Mesenchymal stem cell (in vitro differentiated cells and primary cell): Measurements from ENCODE around the gene ASB1.

ENCODE experiments used
- DNase-seq: peaks from one replicate; pipeline ENCODE4 v3.0.0-alpha.2; 2013
- H2AFZ ChIP-seq: one replicate; pipeline ENCODE4 v1.6.1; 2013; ENCODE audit warnings: low read depth, mild to moderate bottlenecking, control low read depth, inconsistent platforms, low read length, moderate library complexity
- H2AK5ac ChIP-seq: 2 replicates; pipeline ENCODE4 v1.6.1; 2013; ENCODE audit warnings: low read length, moderate library complexity, mild to moderate bottlenecking, inconsistent platforms; ENCODE audit not compliant: severe bottlenecking
- H2BK120ac ChIP-seq: one replicate; pipeline ENCODE4 v1.6.1; 2013; ENCODE audit warnings: low read depth, mild to moderate bottlenecking, inconsistent platforms, low read length, moderate library complexity
- H2BK12ac ChIP-seq, 2 experiments: one replicate each; pipeline ENCODE4 v1.6.1; 2013; ENCODE audit warnings: inconsistent platforms in 2 of 2, low read length in 2 of 2, mild to moderate bottlenecking in 2 of 2, moderate library complexity in 2 of 2, control low read depth in 1 of 2
- H2BK15ac ChIP-seq: one replicate; pipeline ENCODE4 v1.6.1; 2013; ENCODE audit warnings: mild to moderate bottlenecking, low read depth, inconsistent platforms; ENCODE audit not compliant: poor library complexity, severe bottlenecking
- H2BK5ac ChIP-seq: 2 replicates; pipeline ENCODE4 v1.6.1; 2013; ENCODE audit warnings: low read depth, mild to moderate bottlenecking, low read length, control low read depth, inconsistent platforms; ENCODE audit not compliant: poor library complexity, severe bottlenecking
- H3K14ac ChIP-seq, 2 experiments: one replicate each; pipeline ENCODE4 v1.6.1; 2013; ENCODE audit warnings: inconsistent platforms in 2 of 2, low read length in 2 of 2, control low read depth in 1 of 2, mild to moderate bottlenecking in 1 of 2, moderate library complexity in 1 of 2
- H3K18ac ChIP-seq, 2 experiments: one replicate each; pipeline ENCODE4 v1.6.1; 2013; ENCODE audit warnings: inconsistent platforms in 2 of 2, low read length in 2 of 2, control low read depth in 1 of 2, low read depth in 1 of 2, mild to moderate bottlenecking in 1 of 2
- H3K23ac ChIP-seq, 2 experiments: one replicate each; pipeline ENCODE4 v1.6.1; 2013; ENCODE audit warnings: inconsistent platforms in 2 of 2, low read length in 2 of 2, mild to moderate bottlenecking in 2 of 2, moderate library complexity in 2 of 2, control low read depth in 1 of 2
- H3K27ac ChIP-seq: 2 replicates; pipeline ENCODE4 v1.5.1; 2013; ENCODE audit warnings: mild to moderate bottlenecking, moderate library complexity, low read length, control low read depth, inconsistent platforms; ENCODE audit not compliant: poor library complexity, severe bottlenecking
- H3K27me3 ChIP-seq, 2 experiments: 2 replicates each; pipeline versions ENCODE4 v1.6.1 to v1.7.0; 2013; ENCODE audit warnings: low read length in 2 of 2, mild to moderate bottlenecking in 2 of 2, moderate library complexity in 2 of 2, control low read depth in 1 of 2, inconsistent platforms in 1 of 2; ENCODE audit not compliant: control insufficient read depth in 1 of 2, insufficient read depth in 1 of 2
- H3K36me3 ChIP-seq, 2 experiments: 2 replicates each; pipeline versions ENCODE4 v1.6.1 to v1.7.0; 2013; ENCODE audit warnings: low read length in 2 of 2, control low read depth in 1 of 2, inconsistent platforms in 1 of 2, low read depth in 1 of 2, mild to moderate bottlenecking in 1 of 2; ENCODE audit not compliant: insufficient read depth in 2 of 2, control insufficient read depth in 1 of 2
- H3K4ac ChIP-seq, 2 experiments: one replicate each; pipeline ENCODE4 v1.6.1; 2013; ENCODE audit warnings: inconsistent platforms in 2 of 2, low read length in 2 of 2, mild to moderate bottlenecking in 2 of 2, moderate library complexity in 2 of 2, control low read depth in 1 of 2, low read depth in 1 of 2
- H3K4me1 ChIP-seq: 2 replicates; pipeline ENCODE4 v1.6.1; 2013; ENCODE audit warnings: low read depth, low read length, control low read depth; ENCODE audit not compliant: control insufficient read depth, insufficient read depth
- H3K4me2 ChIP-seq: 2 replicates; pipeline ENCODE4 v1.6.1; 2013; ENCODE audit warnings: low read length, mild to moderate bottlenecking, inconsistent platforms; ENCODE audit not compliant: poor library complexity, severe bottlenecking
- H3K4me3 ChIP-seq, 2 experiments: 2 replicates each; pipeline versions ENCODE4 v1.5.1 to v1.7.0; 2013; ENCODE audit warnings: low read length in 2 of 2, mild to moderate bottlenecking in 2 of 2, control low read depth in 1 of 2, low read depth in 1 of 2; ENCODE audit not compliant: insufficient read depth in 1 of 2
- H3K79me1 ChIP-seq: replicated peaks from 2 replicates; pipeline ENCODE4 v1.6.1; 2013; ENCODE audit warnings: mild to moderate bottlenecking, control low read depth, low read length, inconsistent platforms; ENCODE audit not compliant: poor library complexity, severe bottlenecking
- H3K9ac ChIP-seq: 2 replicates; pipeline ENCODE4 v1.7.0; 2013; ENCODE audit warnings: mild to moderate bottlenecking, low read length, moderate library complexity
- H3K9me3 ChIP-seq: 2 replicates; pipeline ENCODE4 v1.7.0; 2013; ENCODE audit warnings: mild to moderate bottlenecking, low read length; ENCODE audit not compliant: control insufficient read depth
- H4K8ac ChIP-seq: one replicate; pipeline ENCODE4 v1.6.1; 2013; ENCODE audit warnings: inconsistent platforms, mild to moderate bottlenecking, low read length, moderate library complexity
- H4K91ac ChIP-seq: one replicate; pipeline ENCODE4 v1.6.1; 2013; ENCODE audit warnings: mild to moderate bottlenecking, low read length, inconsistent platforms
- WGBS: methylation state at CpG from one replicate; pipeline ENCODE4 v1.1.7; 2013; ENCODE audit warnings: mixed read lengths; 5-methylcytosine and 5-hydroxymethylcytosine counted together

ASB1 gene

GRCh38 chr2:238413368-238413767 is 13.4 kb upstream of the ASB1 start:
- Histone ChIP-seq H2BK15ac (no peak overlapping the region), H2BK12ac (no peak overlapping the region), H3K14ac (no peak overlapping the region), H3K9ac (no peak overlapping the region), H2BK5ac (no peak overlapping the region), H3K4me2 (no peak overlapping the region), H4K91ac (no peak overlapping the region), H2AFZ (no peak overlapping the region), H2BK120ac (no peak overlapping the region), H3K36me3 (peaks cover 0 to 17% of the 10 kb centered on the region in 2 experiments), H3K4me3 (no peak overlapping the region), H3K9me3 (peaks cover 6% of the 10 kb centered on the region), H3K4me1 (peaks cover 10% of the 10 kb centered on the region), H3K18ac (no peak overlapping the region), H3K23ac (no peak overlapping the region), H3K4ac (no peak overlapping the region), H2AK5ac (no peak overlapping the region), H3K79me1 (no peaks in the 10 kb centered on the region), H4K8ac (no peak overlapping the region), H3K27me3 (no peaks in the 10 kb centered on the region), H3K27ac (no peak overlapping the region)
- WGBS: 33% methylated on average over 1 of the region's 2 CpGs
- no peak for DNase-seq

- H2BK5ac ChIP-seq: no peak overlapping the region
- H2BK15ac ChIP-seq: no peak overlapping the region
- no peak overlapping the region for H3K4ac ChIP-seq
- H2BK12ac ChIP-seq: no peak overlapping the region
- H3K27me3 ChIP-seq: no peaks in the 10 kb centered on the region
- no peak overlapping the region for H2BK120ac ChIP-seq
- H3K27ac ChIP-seq: no peak overlapping the region
- H2AFZ ChIP-seq: no peak overlapping the region
- DNase-seq: no peak
- H3K9ac ChIP-seq: no peak overlapping the region
- WGBS: 63% methylated on average over 12 of the region's 12 CpGs
- H3K4me3 ChIP-seq: no peak overlapping the region
- H3K18ac ChIP-seq: no peak overlapping the region
- H3K9me3 ChIP-seq: peaks cover 6% of the 10 kb centered on the region
- H3K79me1 ChIP-seq: no peaks in the 10 kb centered on the region
- H3K4me2 ChIP-seq: no peak overlapping the region
- H3K4me1 ChIP-seq: peaks cover 10% of the 10 kb centered on the region
- H3K14ac ChIP-seq: no peak overlapping the region
- H3K23ac ChIP-seq: no peak overlapping the region
- no peak overlapping the region for H4K8ac ChIP-seq
- peaks cover 0 to 8% of the 10 kb centered on the region in 2 experiments for H3K36me3 ChIP-seq
- no peak overlapping the region for H4K91ac ChIP-seq
- no peak overlapping the region for H2AK5ac ChIP-seq
Observed at GRCh38 chr2:238415036-238415764, 11.5 kb upstream of the ASB1 start.

GRCh38 chr2:238415893-238416292 is 10.8 kb upstream of the ASB1 start:
- Histone ChIP-seq H4K8ac (no peak overlapping the region), H2AFZ (no peak overlapping the region), H3K79me1 (no peaks in the 10 kb centered on the region), H2BK15ac (no peak overlapping the region), H3K4me1 (peaks cover 10% of the 10 kb centered on the region), H3K23ac (no peak overlapping the region), H3K14ac (no peak overlapping the region), H3K27me3 (no peaks in the 10 kb centered on the region), H2BK5ac (no peak overlapping the region), H2BK12ac (no peak overlapping the region), H2AK5ac (no peak overlapping the region), H3K4ac (no peak overlapping the region), H3K9me3 (peaks cover 6% of the 10 kb centered on the region), H3K18ac (no peak overlapping the region), H3K4me3 (no peak overlapping the region), H3K9ac (no peak overlapping the region), H3K36me3 (peaks cover 0 to 6% of the 10 kb centered on the region in 2 experiments), H2BK120ac (no peak overlapping the region), H3K4me2 (no peak overlapping the region), H3K27ac (no peak overlapping the region), H4K91ac (no peak overlapping the region)
- DNase-seq: no peak
- WGBS: 94% methylated on average over 5 of the region's 5 CpGs

GRCh38 chr2:238418196-238418998 is 8.3 kb upstream of the ASB1 start:
- Histone ChIP-seq H2AK5ac (no peak overlapping the region), H4K91ac (no peak overlapping the region), H3K4ac (no peak overlapping the region), H2BK120ac (no peak overlapping the region), H3K79me1 (no peaks in the 10 kb centered on the region), H4K8ac (no peak overlapping the region), H3K9me3 (peaks cover 6% of the 10 kb centered on the region), H3K9ac (no peak overlapping the region), H2BK15ac (no peak overlapping the region), H3K27ac (no peak overlapping the region), H3K27me3 (no peaks in the 10 kb centered on the region), H3K4me2 (no peak overlapping the region), H2BK5ac (no peak overlapping the region), H2BK12ac (no peak overlapping the region), H3K23ac (no peak overlapping the region), H3K4me1 (peaks cover 19% of the 10 kb centered on the region), H3K4me3 (no peak overlapping the region), H2AFZ (no peak overlapping the region), H3K18ac (no peak overlapping the region), H3K36me3 (peaks cover 0 to 7% of the 10 kb centered on the region in 2 experiments), H3K14ac (no peak overlapping the region)
- 96% methylated on average over 4 of the region's 6 CpGs for WGBS
- no peak for DNase-seq
